ENCODE results near the gene ZNF101. TPM values are rescaled to one million over a fixed set of nuclear protein-coding genes. Genes with fewer than 3 reads are reported as not detected.

ZNF101 gene
- total and polyA plus RNA-seq, 9 of the 15 experiments (the other 6 are each of a cell fraction or from before 2014, with no cell fraction given): 9.6 to 20.3 (median 12.4) TPM

GRCh38 chr19:19643158-19644053 lies 25.2 kb upstream of the ZNF101 start, which contains the start of gene GMIP:
Gene GMIP (minus strand): TSS chr19:19643657. CDS start chr19:19643529, 128 bp downstream.
- POLR2A ChIA-PET: interaction anchor here (0.5 to 0.7 kb wide), 2 partner anchors 18 to 470 kb away, joined by 3 to 5 read pairs; no protein-coding TSS in a partner anchor
- in situ Hi-C loops (cut with MboI): loop anchor here (25.0 kb wide), 1 partner anchor 106 kb away; the partner anchor contains the start of genes CILP2 and YJEFN3
- H3K79me2 ChIP-seq (ENCODE audit: control insufficient read depth, insufficient read depth, low read length): peaks cover 3% of the 10 kb centered on the region; the same call in 1 of the 3 replicates
- no peaks in the 10 kb centered on the region for H4K20me1 ChIP-seq (replicated peaks; ENCODE audit: control insufficient read depth, insufficient read depth, low read length)
- DNase-seq (ENCODE audit: extremely low read depth in 1 of 4, low spot score in 3 of 4): peak; percentile 84 to 94 (median 92)
- no peaks in the 10 kb centered on the region for H3K9me1 ChIP-seq (ENCODE audit: control insufficient read depth, insufficient read depth, low read length)
- 0% methylated on average over 23 of the region's 50 CpGs for WGBS (ENCODE audit: insufficient coverage, low coverage, missing lambda C conversion rate)
- peak within 1 kb of the TSS; percentile 68 to 93 for H3K9ac ChIP-seq (ENCODE audit: insufficient read depth in 1 of 2, low read depth in 2 of 2, low read length in 2 of 2)
- H3K27me3 ChIP-seq (ENCODE audit: control insufficient read depth in 2 of 2, insufficient read depth in 2 of 2, low read length in 2 of 2): no peaks in the 10 kb centered on the region
- FAIRE-seq: peak; percentile 69
- CTCF ChIA-PET (ENCODE audit: low intra/inter-chr PET ratio): interaction anchor here (0.7 to 1.8 kb wide), 5 partner anchors 80 to 749 kb away, joined by 3 to 30 read pairs (median 3); partner anchors contain the start of gene NDUFA13
- no TSS peak for BruUV-seq (replicated peaks)
- H3K4me1 ChIP-seq (replicated peaks in 1 of 2; ENCODE audit: control insufficient read depth in 2 of 2, insufficient read depth in 2 of 2, low read length in 2 of 2): peaks cover 3 to 18% of the 10 kb centered on the region in 2 experiments; a peak in 3 of 5 replicates
- intact Hi-C loops (cut with micrococcal nuclease): loop anchor here (2.0 to 5.0 kb wide), 2 partner anchors 91 to 111 kb away; no protein-coding TSS in a partner anchor
- peak within 1 kb of the TSS; percentile 83 for H2AFZ ChIP-seq (ENCODE audit: low read depth, low read length)
- H3K36me3 ChIP-seq (ENCODE audit: control insufficient read depth, insufficient read depth, low read length): peaks cover 41% of the 10 kb centered on the region; the same call in 2 of the 3 replicates
- ATAC-seq: peak; percentile 94
- peak within 1 kb of the TSS; percentile 75 for H3K27ac ChIP-seq (ENCODE audit: extremely low read depth, low read depth, low read length)
- H3K4me3 ChIP-seq: peak within 1 kb of the TSS; percentile 84
- H3K9me3 ChIP-seq (replicated peaks; ENCODE audit: control insufficient read depth, insufficient read depth, low read depth, low read length): no peaks in the 10 kb centered on the region
- peak within 1 kb of the TSS; percentile 85 for H3K4me2 ChIP-seq (ENCODE audit: insufficient read depth, low read length)
- peak; percentile 89 for TF ChIP-seq SMARCA5 (IDR thresholded peaks at IDR 0.05)
- TF ChIP-seq JUN (IDR thresholded peaks at IDR 0.05; ENCODE audit: borderline replicate concordance, low read depth, low read length): no peak
- no peak for TF ChIP-seq JUN (CRISPR knock-in tag; IDR thresholded peaks at IDR 0.05; ENCODE audit: borderline replicate concordance)
- peak; percentile 69 for TF ChIP-seq EGR1 (conservative IDR thresholded peaks at IDR 0.05)
- no peak for TF ChIP-seq OTX1 (CRISPR knock-in tag; IDR thresholded peaks at IDR 0.05)
- TF ChIP-seq SRSF3 (IDR thresholded peaks at IDR 0.05; ENCODE audit: insufficient read depth, low read length): no peak
- TF ChIP-seq ZNF143 (CRISPR knock-in tag; IDR thresholded peaks at IDR 0.05): no peak
- 0 out of 2 replicates have a peak, but pooled peaks have one; percentile 30 for TF ChIP-seq CREM (IDR thresholded peaks at IDR 0.05; ENCODE audit: low read depth)
- peak; percentile 38 for TF ChIP-seq CCNT2 (IDR thresholded peaks at IDR 0.05; ENCODE audit: borderline replicate concordance, extremely low read depth, insufficient read length, low read depth, low read length)
- no peak for TF ChIP-seq ZFP91 (CRISPR knock-in tag; IDR thresholded peaks at IDR 0.05)
- peak; percentile 71; the same call in 1 of the 2 replicates for TF ChIP-seq GATAD2A (IDR thresholded peaks at IDR 0.05)
- TF ChIP-seq ZNF197 (CRISPR knock-in tag; IDR thresholded peaks at IDR 0.05; ENCODE audit: low read depth): no peak
- TF ChIP-seq CTBP1 (IDR thresholded peaks at IDR 0.05; ENCODE audit: borderline replicate concordance): peak; percentile 53; the same call in 1 of the 2 replicates
- TF ChIP-seq YY1 (IDR thresholded peaks at IDR 0.05; ENCODE audit: borderline replicate concordance in 1 of 3, control insufficient read depth in 1 of 3, extremely low read depth in 1 of 3, insufficient read depth in 3 of 3, insufficient read length in 1 of 3, insufficient replicate concordance in 2 of 3, low read depth in 1 of 3, low read length in 2 of 3): peak in 2 of 3 experiments; percentile 3 to 16
- TF ChIP-seq TAF1 (IDR thresholded peaks at IDR 0.05; ENCODE audit: control insufficient read depth, extremely low read depth, insufficient read depth, low read length, severe bottlenecking): peak; percentile 35
- peak; percentile 89 for TF ChIP-seq CTCFL (IDR thresholded peaks at IDR 0.05; ENCODE audit: borderline replicate concordance, insufficient read depth, low read depth, low read length, poor library complexity, severe bottlenecking)
